HepG2 (cell line): ENCODE data around the gene DNASE2B. TPM values are rescaled to one million over a fixed set of nuclear protein-coding genes. Genes with fewer than 3 reads are reported as not detected.

Experiments
- ATAC-seq: fragments of 200-7000 bp; cut with Tn5 transposase; 3 replicates; pipeline ENCODE4 v1.9.1; 2020; ENCODE audit warnings: mild to moderate bottlenecking, moderate library complexity
- BruUV-seq: library from RNA; stranded (reverse); fragments of 400-500 nt; replicated peaks from 2 replicates; lab custom pipeline; 2021; lab: Mats Ljungman, UMichigan
- CTCF ChIA-PET: fragments of 300-600 bp; formaldehyde crosslinking; extraction: SDS; loops from one replicate; lab custom pipeline; 2021; ENCODE audit warnings: low total read pairs, inconsistent platforms, low intra/inter-chr PET ratio; lab: Yijun Ruan, JAX
- POLR2A ChIA-PET: fragments of 350-600 bp; sonication (Branson Sonifier 250); formaldehyde crosslinking; loops from one replicate; lab custom pipeline; 2020; ENCODE audit warnings: antibody characterized with exemption, inconsistent platforms; lab: Yijun Ruan, JAX
- DNase-seq: peaks from one replicate; pipeline ENCODE4 v3.0.0-alpha.2; 2015; ENCODE audit warnings: low spot score
- FAIRE-seq: peaks from 3 replicates; lab custom pipeline; 2011; peaks lifted over from hg19 to GRCh38; lab: Jason Lieb, UNC
- H2AFZ ChIP-seq: one replicate; pipeline ENCODE4 v1.6.1; 2011; ENCODE audit warnings: low read length, inconsistent platforms
- H3K27ac ChIP-seq: fragments of 300-600 bp; 3 replicates; pipeline ENCODE4 v1.8.0; 2011; ENCODE audit warnings: mixed run types, mild to moderate bottlenecking, mixed read lengths, low read length, inconsistent platforms; ENCODE audit not compliant: insufficient read depth; ENCODE audit errors: extremely low read length
- H3K27me3 ChIP-seq, 2 experiments: fragments of 200-600 bp in 1 of 2; 2 replicates in 1 of 2; 3 replicates in 1 of 2; pipeline versions ENCODE4 v1.6.0 to v1.8.0; 2011; ENCODE audit warnings: low read length in 2 of 2, mild to moderate bottlenecking in 2 of 2, moderate library complexity in 2 of 2, inconsistent platforms in 1 of 2; ENCODE audit not compliant: insufficient read depth in 2 of 2, control insufficient read depth in 1 of 2
- H3K36me3 ChIP-seq, 2 experiments: fragments of 200-600 bp in 1 of 2; replicated peaks in 1 of 2; 2 replicates in 1 of 2; 3 replicates in 1 of 2; pipeline versions ENCODE4 v1.5.1 to v1.8.0; 2011; ENCODE audit warnings: low read length in 2 of 2, inconsistent platforms in 1 of 2; ENCODE audit not compliant: insufficient read depth in 2 of 2, control insufficient read depth in 1 of 2
- H3K4me1 ChIP-seq: 2 replicates; pipeline ENCODE4 v1.5.1; 2012; ENCODE audit warnings: low read length, inconsistent platforms; ENCODE audit not compliant: insufficient read depth
- H3K4me2 ChIP-seq: 2 replicates; pipeline ENCODE4 v1.6.0; 2011; ENCODE audit warnings: low read depth, low read length, inconsistent platforms
- H3K4me3 ChIP-seq, 3 experiments: fragments of 200-600 bp in 1 of 3; sonication (generic), shearing (Covaris generic) in 1 of 3; replicated peaks in 1 of 3; 2 replicates each; pipeline ENCODE4 v1.5.1; 2011 to 2016; ENCODE audit warnings: low read length in 3 of 3, inconsistent platforms in 2 of 3, low read depth in 2 of 3, mild to moderate bottlenecking in 2 of 3, control low read depth in 1 of 3, mixed read lengths in 1 of 3; ENCODE audit not compliant: insufficient read depth in 1 of 3
- H3K79me2 ChIP-seq: one replicate; pipeline ENCODE4 v1.6.1; 2011; ENCODE audit warnings: low read length, inconsistent platforms; ENCODE audit not compliant: insufficient read depth
- H3K9ac ChIP-seq: 2 replicates; pipeline ENCODE4 v1.6.0; 2011; ENCODE audit warnings: mild to moderate bottlenecking, low read depth, low read length, inconsistent platforms; ENCODE audit not compliant: insufficient read depth
- H3K9me3 ChIP-seq: 2 replicates; pipeline ENCODE4 v1.5.1; 2012; ENCODE audit warnings: mild to moderate bottlenecking, low read length
- H4K20me1 ChIP-seq: 2 replicates; pipeline ENCODE4 v1.6.0; 2011; ENCODE audit warnings: inconsistent platforms, mild to moderate bottlenecking, low read length, moderate library complexity; ENCODE audit not compliant: insufficient read depth
- GTF2F1 ChIP-seq: fragments of 150-350 bp; IDR thresholded peaks from 2 replicates; pipeline ENCODE4 v1.6.1; 2014; ENCODE audit warnings: low read length
- HMG20A ChIP-seq: IDR thresholded peaks from 2 replicates; pipeline ENCODE4 v1.6.1; 2016; ENCODE audit warnings: borderline replicate concordance
- REPIN1 ChIP-seq: sonication (generic); formaldehyde crosslinking; IDR thresholded peaks from 2 replicates; pipeline ENCODE4 v1.8.0; 2022; ENCODE audit warnings: missing genetic modification reagents, low read depth, mild to moderate bottlenecking, borderline replicate concordance
- SNAI1 ChIP-seq: sonication (generic); formaldehyde crosslinking; IDR thresholded peaks from 2 replicates; pipeline ENCODE4 v1.5.0; 2020; ENCODE audit warnings: mild to moderate bottlenecking, missing genetic modification reagents, borderline replicate concordance
- TBL1XR1 ChIP-seq: fragments of 150-350 bp; IDR thresholded peaks from 2 replicates; pipeline ENCODE4 v1.6.1; 2014; ENCODE audit warnings: borderline replicate concordance, low read length; ENCODE audit not compliant: partially characterized antibody
- ZNF10 ChIP-seq: sonication (generic); formaldehyde crosslinking; IDR thresholded peaks from 2 replicates; pipeline ENCODE4 v1.4.0; 2020; ENCODE audit warnings: mild to moderate bottlenecking, low read depth, missing genetic modification reagents, borderline replicate concordance
- ZNF33B ChIP-seq: sonication (generic); formaldehyde crosslinking; IDR thresholded peaks from 2 replicates; pipeline ENCODE4 v1.5.1; 2020; ENCODE audit warnings: mild to moderate bottlenecking, missing genetic modification reagents
- ZSCAN25 ChIP-seq: sonication (generic); formaldehyde crosslinking; IDR thresholded peaks from 2 replicates; pipeline ENCODE4 v1.8.0; 2022; ENCODE audit warnings: mild to moderate bottlenecking, missing genetic modification reagents
- WGBS: methylation state at CpG from one replicate; pipeline ENCODE4 v1.1.6; 2017; ENCODE audit warnings: low lambda C conversion rate; 5-methylcytosine and 5-hydroxymethylcytosine counted together
- in situ Hi-C: cut with HindIII; loops from 2 replicates; pipeline ENCODE4 v1.10.0; 2017; ENCODE audit warnings: low pct_unique_long_range_greater_than_20kb; ENCODE audit not compliant: extremely low pct_ligation_motif_present
- intact Hi-C: fragments of 100-400 bp; cut with micrococcal nuclease; formaldehyde crosslinking; loops from one replicate; pipeline ENCODE4 v1.10.0; 2022; ENCODE audit not compliant: unreplicated experiment
- polyA plus RNA-seq, 8 experiments: library from polyadenylated mRNA; depleted of rRNA in 3 of 8; stranded (reverse) in 7 of 8; unstranded in 1 of 8; fragments of >200 nt; fragmentation: Illumina TruSeq in 4 of 8; extraction: Trizol in 4 of 8; gene quantifications; 2 replicates each; pipeline versions ENCODE4 v1.2.1 to v1.2.3, GENCODE V29; 2011 to 2016; ENCODE audit warnings: low read depth in 4 of 8, missing spikeins in 1 of 8, mixed read lengths in 1 of 8; ENCODE audit not compliant: insufficient read depth in 1 of 8
- total RNA-seq, 5 experiments: library from RNA; depleted of rRNA; stranded (reverse); fragments of >200 nt; fragmentation: Illumina TruSeq; extraction: Trizol; gene quantifications; 2 replicates each; pipeline ENCODE4 v1.2.3, GENCODE V29; 2016; ENCODE audit warnings: low read depth in 1 of 5
- TF ChIP-seq, protein P1 (sequence below): sonication (generic); formaldehyde crosslinking; IDR thresholded peaks from 2 replicates; pipeline ENCODE4 v1.5.0; 2020; ENCODE audit warnings: missing genetic modification reagents, mild to moderate bottlenecking, borderline replicate concordance
- TF ChIP-seq, protein P2 (sequence below): IDR thresholded peaks from 2 replicates; pipeline ENCODE4 v1.6.1; 2016
- TF ChIP-seq, protein P3 (sequence below): sonication (generic); formaldehyde crosslinking; IDR thresholded peaks from 2 replicates; pipeline ENCODE4 v1.4.0; 2020; ENCODE audit warnings: mild to moderate bottlenecking, missing genetic modification reagents

Gene DNASE2B
- total and polyA plus RNA-seq, 2 of the 13 experiments (the other 11 are each of a cell fraction or from before 2014, with no cell fraction given) = not detected

DNA sequence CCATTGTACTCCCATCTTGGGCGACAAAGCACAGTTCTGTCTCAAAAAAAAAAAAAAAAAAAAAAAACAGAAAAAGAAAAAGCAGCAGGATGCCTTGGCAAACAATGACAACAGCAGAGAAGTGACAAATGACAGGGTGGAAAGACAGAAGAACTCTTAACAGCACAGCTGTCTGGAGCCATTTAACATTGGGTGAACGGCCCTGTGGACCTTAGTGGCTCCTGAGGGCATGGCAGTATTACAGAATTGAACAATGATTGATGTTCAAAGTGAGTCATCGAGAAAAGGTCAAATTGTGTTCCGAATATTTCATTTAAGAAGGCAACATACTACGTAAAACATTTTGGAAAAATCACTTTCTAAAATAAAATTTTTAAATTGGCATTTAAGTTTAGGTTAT lies 30.0 kb downstream of the DNASE2B start:
- Histone ChIP-seq H3K36me3 (no peaks in the 10 kb centered on the region), H3K79me2 (no peaks in the 10 kb centered on the region), H3K9ac (no peak overlapping the region), H3K9me3 (no peaks in the 10 kb centered on the region), H4K20me1 (no peaks in the 10 kb centered on the region), H3K27me3 (no peaks in the 10 kb centered on the region; a peak in 1 of 5 replicates), H3K27ac (no peak overlapping the region), H3K4me2 (no peak overlapping the region)
- FAIRE-seq (no peak), DNase-seq (no peak), ATAC-seq (no peak)
- BruUV-seq = no TSS peak
- intact Hi-C loops (no loop called here), in situ Hi-C loops (loop anchor here (10.0 kb wide), 1 partner anchor 493 kb away; no protein-coding TSS in a partner anchor)
- CTCF ChIA-PET = no interaction called here
- POLR2A ChIA-PET = no interaction called here
- TF ChIP-seq, protein P1, sequence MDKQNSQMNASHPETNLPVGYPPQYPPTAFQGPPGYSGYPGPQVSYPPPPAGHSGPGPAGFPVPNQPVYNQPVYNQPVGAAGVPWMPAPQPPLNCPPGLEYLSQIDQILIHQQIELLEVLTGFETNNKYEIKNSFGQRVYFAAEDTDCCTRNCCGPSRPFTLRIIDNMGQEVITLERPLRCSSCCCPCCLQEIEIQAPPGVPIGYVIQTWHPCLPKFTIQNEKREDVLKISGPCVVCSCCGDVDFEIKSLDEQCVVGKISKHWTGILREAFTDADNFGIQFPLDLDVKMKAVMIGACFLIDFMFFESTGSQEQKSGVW (CRISPR knock-in tag) = no peak
- no peak for TF ChIP-seq GTF2F1
- TF ChIP-seq, protein P2, sequence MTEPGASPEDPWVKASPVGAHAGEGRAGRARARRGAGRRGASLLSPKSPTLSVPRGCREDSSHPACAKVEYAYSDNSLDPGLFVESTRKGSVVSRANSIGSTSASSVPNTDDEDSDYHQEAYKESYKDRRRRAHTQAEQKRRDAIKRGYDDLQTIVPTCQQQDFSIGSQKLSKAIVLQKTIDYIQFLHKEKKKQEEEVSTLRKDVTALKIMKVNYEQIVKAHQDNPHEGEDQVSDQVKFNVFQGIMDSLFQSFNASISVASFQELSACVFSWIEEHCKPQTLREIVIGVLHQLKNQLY (CRISPR knock-in tag) = no peak
- no peak for TF ChIP-seq SNAI1 (CRISPR knock-in tag)
- TF ChIP-seq, protein P3, sequence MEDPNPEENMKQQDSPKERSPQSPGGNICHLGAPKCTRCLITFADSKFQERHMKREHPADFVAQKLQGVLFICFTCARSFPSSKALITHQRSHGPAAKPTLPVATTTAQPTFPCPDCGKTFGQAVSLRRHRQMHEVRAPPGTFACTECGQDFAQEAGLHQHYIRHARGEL (CRISPR knock-in tag) = no peak
- TF ChIP-seq ZSCAN25 (CRISPR knock-in tag) = no peak
- no peak for TF ChIP-seq REPIN1 (CRISPR knock-in tag)
- no peak for TF ChIP-seq TBL1XR1
- TF ChIP-seq ZNF10 (CRISPR knock-in tag) = no peak
- TF ChIP-seq HMG20A (CRISPR knock-in tag) = no peak
- TF ChIP-seq ZNF33B (CRISPR knock-in tag) = no peak
- TF ChIP-seq, all 625 proteins: peak for 0
- no peak overlapping the region for H3K4me3 ChIP-seq
- H3K4me1 ChIP-seq = no peaks in the 10 kb centered on the region
- WGBS = 3% methylated on average over 5 of the region's 5 CpGs
- H2AFZ ChIP-seq = no peak overlapping the region
